K562 (cell line): ENCODE results near the gene ATXN2L. TPM values are rescaled to one million over a fixed set of nuclear protein-coding genes. Genes with fewer than 3 reads are reported as not detected.

Experiments
- BRD4 ChIP-seq: fragments of 200-600 bp; sonication (generic); IDR thresholded peaks from 2 replicates; pipeline ENCODE4 v1.6.1; 2017; ENCODE audit warnings: inconsistent platforms
- CAMTA2 ChIP-seq: fragments of 250-450 bp; sonication (Bioruptor Pico); conservative IDR thresholded peaks from 2 replicates; pipeline ENCODE4 v1.5.1; 2022
- CHD1 ChIP-seq: fragments of 200-600 bp; sonication (generic); IDR thresholded peaks from one replicate; pipeline ENCODE4 v1.6.1; 2012; ENCODE audit warnings: mild to moderate bottlenecking, moderate library complexity, low read length, inconsistent platforms
- FOXK1 ChIP-seq: sonication (generic); formaldehyde crosslinking; IDR thresholded peaks from 2 replicates; pipeline ENCODE4 v1.8.0; 2022; ENCODE audit warnings: missing genetic modification reagents, mild to moderate bottlenecking, borderline replicate concordance
- GATAD2B ChIP-seq: fragments of 450-650 bp; IDR thresholded peaks from 2 replicates; pipeline ENCODE4 v1.6.1; 2017; ENCODE audit warnings: mild to moderate bottlenecking, borderline replicate concordance
- KLF1 ChIP-seq: fragments of 450-650 bp; IDR thresholded peaks from 2 replicates; pipeline ENCODE4 v1.6.1; 2016; ENCODE audit warnings: missing genetic modification characterization, missing compliant biosample characterization
- NCOR1 ChIP-seq: fragments of 450-650 bp; IDR thresholded peaks from 2 replicates; pipeline ENCODE4 v1.6.1; 2016; ENCODE audit warnings: mild to moderate bottlenecking, moderate library complexity
- PTRF ChIP-seq: fragments of 450-650 bp; IDR thresholded peaks from 2 replicates; pipeline ENCODE4 v1.6.1; 2016; ENCODE audit warnings: mild to moderate bottlenecking, missing genetic modification characterization, missing compliant biosample characterization
- RBFOX2 ChIP-seq: fragments of 200-400 bp; formaldehyde crosslinking; IDR thresholded peaks from 2 replicates; pipeline ENCODE4 v1.6.1; 2017; ENCODE audit warnings: low read depth, mild to moderate bottlenecking, low read length, moderate library complexity
- SREBF1 ChIP-seq: fragments of 150-350 bp; IDR thresholded peaks from 2 replicates; pipeline ENCODE4 v1.6.1; 2014; ENCODE audit warnings: antibody characterized with exemption, low read depth, low read length, borderline replicate concordance
- TAF7 ChIP-seq: fragments of 450-650 bp; IDR thresholded peaks from 2 replicates; pipeline ENCODE4 v1.6.1; 2016; ENCODE audit warnings: missing genetic modification characterization, missing compliant biosample characterization
- ZNF134 ChIP-seq: fragments of 250-450 bp; sonication (Bioruptor Pico); conservative IDR thresholded peaks from 2 replicates; pipeline ENCODE4 v1.4.0; 2020
- polyA plus RNA-seq, 8 experiments: library from polyadenylated mRNA; depleted of rRNA in 4 of 8; stranded (reverse) in 5 of 8; unstranded in 3 of 8; fragments of >200 nt; fragmentation: Nextera tagmentation in 2 of 8; fragmentation: Illumina TruSeq in 1 of 8; extraction: Ambion mirVana in 2 of 8; extraction: Trizol in 1 of 8; gene quantifications; 2 replicates each; pipeline versions ENCODE4 v1.2.1 to v1.2.3, GENCODE V29; 2011 to 2014; ENCODE audit warnings: inconsistent platforms in 1 of 8, missing spikeins in 1 of 8
- total RNA-seq, 7 experiments: library from RNA; depleted of rRNA in 6 of 7; stranded (reverse); fragments of >200 nt in 6 of 7; fragmentation: Illumina TruSeq in 2 of 7; extraction: Trizol in 2 of 7; gene quantifications; 2 replicates each; pipeline versions ENCODE4 v1.2.1 to v1.2.3, GENCODE V29; 2011 to 2021; ENCODE audit warnings: low replicate concordance in 1 of 7
- TF ChIP-seq, protein P1 (sequence below): IDR thresholded peaks from 2 replicates; pipeline ENCODE4 v1.6.1; 2012; ENCODE audit warnings: low read depth, low read length, improper control_type of control experiment, borderline replicate concordance
- TF ChIP-seq, protein P2 (sequence below), 2 experiments: fragments of 450-650 bp; IDR thresholded peaks; 2 replicates each; pipeline ENCODE4 v1.6.1; 2016; ENCODE audit warnings: mild to moderate bottlenecking in 2 of 2, borderline replicate concordance in 1 of 2, low read depth in 1 of 2, moderate library complexity in 1 of 2
- TF ChIP-seq, protein P3 (sequence below): fragments of 250-450 bp; sonication (Bioruptor Pico); IDR thresholded peaks from 2 replicates; pipeline ENCODE4 v1.4.0; 2020; ENCODE audit warnings: mild to moderate bottlenecking, moderate library complexity

The ATXN2L gene
- total and polyA plus RNA-seq, 9 of the 15 experiments (the other 6 are each of a cell fraction or from before 2014, with no cell fraction given) = 3.8 to 280 (median 37.2) TPM

DNA sequence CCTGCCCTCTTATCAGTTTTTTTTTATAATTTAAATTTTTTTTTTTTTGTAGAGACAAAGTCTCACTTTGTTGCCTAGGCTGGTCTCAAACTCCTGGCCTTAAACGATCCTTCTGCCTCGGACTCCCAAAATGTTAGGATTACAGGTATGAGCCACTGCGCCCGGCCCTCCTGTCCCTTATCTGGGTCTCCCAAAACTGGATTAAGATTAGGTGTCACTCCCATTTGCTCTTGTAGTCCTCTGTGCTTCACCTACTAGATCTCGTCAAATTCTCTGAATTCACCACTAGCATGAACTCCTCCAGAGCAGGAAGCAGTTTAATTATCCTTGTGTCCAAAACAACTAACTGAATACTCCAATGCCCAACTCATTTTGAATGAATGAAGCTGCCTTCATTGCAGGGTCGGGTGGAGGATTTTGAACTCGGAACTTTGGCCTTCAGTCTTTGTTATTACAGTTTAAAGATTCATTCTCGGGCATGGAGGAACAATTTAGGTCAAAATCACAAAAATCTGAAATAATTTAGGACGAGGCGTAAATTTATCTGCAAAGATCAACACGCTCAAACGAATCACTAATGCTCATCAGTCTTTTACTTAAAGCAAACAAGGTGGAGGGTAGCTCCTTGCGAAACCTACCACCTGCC lies 802 bp upstream of the ATXN2L start (continued):
- TF ChIP-seq NCOR1 = 0 out of 2 replicates have a peak, but pooled peaks have one; percentile 20
- TF ChIP-seq CHD1 = peak; percentile 7
- TF ChIP-seq CAMTA2 (CRISPR knock-in tag) = no peak
- no peak for TF ChIP-seq TAF7 (tag)
- TF ChIP-seq RBFOX2 = no peak
- no peak for TF ChIP-seq ZNF134 (CRISPR knock-in tag)
- no peak for TF ChIP-seq KLF1 (tag)
- no peak for TF ChIP-seq GATAD2B
- no peak for TF ChIP-seq PTRF (tag)
- TF ChIP-seq, protein P1, sequence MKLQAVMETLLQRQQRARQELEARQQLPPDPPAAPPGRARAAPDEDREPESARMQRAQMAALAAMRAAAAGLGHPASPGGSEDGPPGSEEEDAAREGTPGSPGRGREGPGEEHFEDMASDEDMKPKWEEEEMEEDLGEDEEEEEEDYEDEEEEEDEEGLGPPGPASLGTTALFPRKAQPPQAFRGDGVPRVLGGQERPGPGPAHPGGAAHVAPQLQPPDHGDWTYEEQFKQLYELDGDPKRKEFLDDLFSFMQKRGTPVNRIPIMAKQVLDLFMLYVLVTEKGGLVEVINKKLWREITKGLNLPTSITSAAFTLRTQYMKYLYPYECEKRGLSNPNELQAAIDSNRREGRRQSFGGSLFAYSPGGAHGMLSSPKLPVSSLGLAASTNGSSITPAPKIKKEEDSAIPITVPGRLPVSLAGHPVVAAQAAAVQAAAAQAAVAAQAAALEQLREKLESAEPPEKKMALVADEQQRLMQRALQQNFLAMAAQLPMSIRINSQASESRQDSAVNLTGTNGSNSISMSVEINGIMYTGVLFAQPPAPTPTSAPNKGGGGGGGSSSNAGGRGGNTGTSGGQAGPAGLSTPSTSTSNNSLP = 0 out of 2 replicates have a peak, but pooled peaks have one; percentile 2
- TF ChIP-seq, protein P2, sequence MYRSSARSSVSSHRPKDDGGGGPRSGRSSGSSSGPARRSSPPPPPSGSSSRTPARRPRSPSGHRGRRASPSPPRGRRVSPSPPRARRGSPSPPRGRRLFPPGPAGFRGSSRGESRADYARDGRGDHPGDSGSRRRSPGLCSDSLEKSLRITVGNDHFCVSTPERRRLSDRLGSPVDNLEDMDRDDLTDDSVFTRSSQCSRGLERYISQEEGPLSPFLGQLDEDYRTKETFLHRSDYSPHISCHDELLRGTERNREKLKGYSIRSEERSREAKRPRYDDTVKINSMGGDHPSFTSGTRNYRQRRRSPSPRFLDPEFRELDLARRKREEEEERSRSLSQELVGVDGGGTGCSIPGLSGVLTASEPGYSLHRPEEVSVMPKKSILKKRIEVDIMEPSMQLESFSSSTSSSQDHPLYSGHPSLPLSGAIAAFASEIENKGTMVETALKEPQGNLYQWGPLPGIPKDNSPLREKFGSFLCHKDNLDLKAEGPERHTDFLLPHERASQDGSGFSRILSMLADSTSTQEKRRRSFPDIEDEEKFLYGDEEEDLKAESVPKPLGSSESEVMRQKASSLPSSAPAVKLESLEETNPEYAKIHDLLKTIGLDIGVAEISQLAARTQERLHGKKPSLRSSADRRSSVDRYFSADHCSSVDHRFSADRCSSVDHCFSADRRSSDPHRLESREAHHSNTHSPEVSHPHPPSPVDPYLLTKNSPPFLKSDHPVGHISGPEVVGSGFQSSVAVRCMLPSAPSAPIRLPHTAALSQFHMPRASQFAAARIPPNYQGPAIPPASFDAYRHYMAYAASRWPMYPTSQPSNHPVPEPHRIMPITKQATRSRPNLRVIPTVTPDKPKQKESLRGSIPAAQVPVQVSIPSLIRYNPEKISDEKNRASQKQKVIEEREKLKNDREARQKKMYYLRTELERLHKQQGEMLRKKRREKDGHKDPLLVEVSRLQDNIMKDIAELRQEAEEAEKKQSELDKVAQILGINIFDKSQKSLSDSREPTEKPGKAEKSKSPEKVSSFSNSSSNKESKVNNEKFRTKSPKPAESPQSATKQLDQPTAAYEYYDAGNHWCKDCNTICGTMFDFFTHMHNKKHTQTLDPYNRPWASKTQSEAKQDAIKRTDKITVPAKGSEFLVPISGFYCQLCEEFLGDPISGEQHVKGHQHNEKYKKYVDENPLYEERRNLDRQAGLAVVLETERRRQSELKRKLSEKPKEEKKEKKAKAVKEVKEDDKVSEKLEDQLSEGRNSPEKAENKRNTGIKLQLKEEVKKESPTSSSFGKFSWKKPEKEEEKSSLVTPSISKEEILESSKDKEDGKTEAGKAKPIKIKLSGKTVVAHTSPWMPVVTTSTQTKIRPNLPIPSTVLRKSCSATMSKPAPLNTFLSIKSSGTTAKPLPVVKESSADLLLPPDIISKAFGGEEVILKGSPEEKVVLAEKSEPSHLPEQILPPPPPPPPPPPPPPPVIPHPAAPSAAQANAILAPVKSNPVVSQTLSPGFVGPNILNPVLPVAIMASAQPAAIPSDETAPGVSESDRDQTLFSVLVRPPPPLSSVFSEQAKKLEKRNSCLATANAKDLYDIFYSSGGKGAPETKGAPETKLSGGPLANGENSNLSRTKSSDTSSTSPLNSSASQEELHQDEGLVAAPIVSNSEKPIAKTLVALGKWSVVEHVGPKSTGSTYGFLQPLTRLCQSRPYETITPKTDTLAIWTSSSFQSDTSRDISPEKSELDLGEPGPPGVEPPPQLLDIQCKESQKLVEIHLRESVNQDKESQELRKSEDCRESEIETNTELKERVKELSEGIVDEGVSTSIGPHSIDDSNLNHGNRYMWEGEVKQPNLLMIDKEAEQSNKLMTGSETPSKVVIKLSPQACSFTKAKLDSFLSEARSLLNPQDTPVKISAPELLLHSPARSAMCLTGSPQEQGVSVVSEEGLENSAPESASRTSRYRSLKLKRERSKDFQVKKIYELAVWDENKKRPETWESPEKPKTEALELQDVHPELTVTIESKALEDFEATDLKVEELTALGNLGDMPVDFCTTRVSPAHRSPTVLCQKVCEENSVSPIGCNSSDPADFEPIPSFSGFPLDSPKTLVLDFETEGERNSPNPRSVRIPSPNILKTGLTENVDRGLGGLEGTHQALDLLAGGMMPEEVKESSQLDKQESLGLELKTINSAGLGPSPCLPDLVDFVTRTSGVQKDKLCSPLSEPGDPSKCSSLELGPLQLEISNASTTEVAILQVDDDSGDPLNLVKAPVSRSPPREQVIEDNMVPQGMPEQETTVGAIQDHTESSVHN (IDR thresholded peaks at IDR 0.05; ENCODE audit: borderline replicate concordance in 1 of 2, low read depth in 1 of 2) = no peak
- TF ChIP-seq FOXK1 (CRISPR knock-in tag) = no peak
- no peak for TF ChIP-seq BRD4
- no peak for TF ChIP-seq SREBF1
- TF ChIP-seq, protein P3, sequence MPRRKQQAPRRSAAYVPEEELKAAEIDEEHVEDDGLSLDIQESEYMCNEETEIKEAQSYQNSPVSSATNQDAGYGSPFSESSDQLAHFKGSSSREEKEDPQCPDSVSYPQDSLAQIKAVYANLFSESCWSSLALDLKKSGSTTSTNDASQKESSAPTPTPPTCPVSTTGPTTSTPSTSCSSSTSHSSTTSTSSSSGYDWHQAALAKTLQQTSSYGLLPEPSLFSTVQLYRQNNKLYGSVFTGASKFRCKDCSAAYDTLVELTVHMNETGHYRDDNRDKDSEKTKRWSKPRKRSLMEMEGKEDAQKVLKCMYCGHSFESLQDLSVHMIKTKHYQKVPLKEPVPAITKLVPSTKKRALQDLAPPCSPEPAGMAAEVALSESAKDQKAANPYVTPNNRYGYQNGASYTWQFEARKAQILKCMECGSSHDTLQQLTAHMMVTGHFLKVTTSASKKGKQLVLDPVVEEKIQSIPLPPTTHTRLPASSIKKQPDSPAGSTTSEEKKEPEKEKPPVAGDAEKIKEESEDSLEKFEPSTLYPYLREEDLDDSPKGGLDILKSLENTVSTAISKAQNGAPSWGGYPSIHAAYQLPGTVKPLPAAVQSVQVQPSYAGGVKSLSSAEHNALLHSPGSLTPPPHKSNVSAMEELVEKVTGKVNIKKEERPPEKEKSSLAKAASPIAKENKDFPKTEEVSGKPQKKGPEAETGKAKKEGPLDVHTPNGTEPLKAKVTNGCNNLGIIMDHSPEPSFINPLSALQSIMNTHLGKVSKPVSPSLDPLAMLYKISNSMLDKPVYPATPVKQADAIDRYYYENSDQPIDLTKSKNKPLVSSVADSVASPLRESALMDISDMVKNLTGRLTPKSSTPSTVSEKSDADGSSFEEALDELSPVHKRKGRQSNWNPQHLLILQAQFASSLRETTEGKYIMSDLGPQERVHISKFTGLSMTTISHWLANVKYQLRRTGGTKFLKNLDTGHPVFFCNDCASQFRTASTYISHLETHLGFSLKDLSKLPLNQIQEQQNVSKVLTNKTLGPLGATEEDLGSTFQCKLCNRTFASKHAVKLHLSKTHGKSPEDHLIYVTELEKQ = no peak
